Inferior parietal cortex (tissue), 1 donor: ENCODE data around the gene CCNY.
"Not testable (repeated sequence)": the region's sequence is repeated elsewhere in the genome, so short reads cannot be mapped to it uniquely, and the experiment has no call there.

ENCODE experiments used
- DNase-seq: peaks from one replicate; pipeline ENCODE4 v3.0.0-alpha.2; 2016; ENCODE audit errors: extremely low spot score

The CCNY gene

DNA sequence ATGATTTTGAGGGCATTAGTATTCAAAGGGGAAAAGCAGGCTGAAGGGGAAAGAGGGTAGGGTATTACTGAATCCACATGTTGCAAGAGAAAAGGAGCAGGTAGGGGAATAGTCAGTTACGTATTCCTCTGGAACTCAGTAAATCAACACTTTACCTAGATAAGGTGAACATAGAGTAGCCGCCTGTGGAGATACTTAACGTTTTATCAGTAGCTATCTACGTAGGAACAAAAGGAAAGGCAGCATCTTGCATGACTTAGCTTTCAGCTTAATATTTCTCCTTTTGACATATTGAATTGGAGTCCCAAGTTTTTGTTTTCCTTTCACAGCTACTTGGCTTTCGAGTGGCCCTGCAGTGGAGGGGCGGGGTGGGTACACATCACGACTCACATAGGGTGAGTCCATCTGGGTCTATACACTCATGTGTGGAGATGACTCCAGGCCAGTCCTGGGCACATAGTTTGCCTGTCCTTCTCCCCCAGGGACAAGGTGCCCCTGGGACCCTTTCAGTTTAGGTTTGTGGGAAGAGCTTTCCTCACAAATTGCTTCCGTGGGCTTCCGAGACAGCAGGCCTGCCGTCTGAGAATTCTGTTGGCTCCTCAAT, 48.1 kb downstream of the CCNY start:
- DNase-seq = no peak

DNA sequence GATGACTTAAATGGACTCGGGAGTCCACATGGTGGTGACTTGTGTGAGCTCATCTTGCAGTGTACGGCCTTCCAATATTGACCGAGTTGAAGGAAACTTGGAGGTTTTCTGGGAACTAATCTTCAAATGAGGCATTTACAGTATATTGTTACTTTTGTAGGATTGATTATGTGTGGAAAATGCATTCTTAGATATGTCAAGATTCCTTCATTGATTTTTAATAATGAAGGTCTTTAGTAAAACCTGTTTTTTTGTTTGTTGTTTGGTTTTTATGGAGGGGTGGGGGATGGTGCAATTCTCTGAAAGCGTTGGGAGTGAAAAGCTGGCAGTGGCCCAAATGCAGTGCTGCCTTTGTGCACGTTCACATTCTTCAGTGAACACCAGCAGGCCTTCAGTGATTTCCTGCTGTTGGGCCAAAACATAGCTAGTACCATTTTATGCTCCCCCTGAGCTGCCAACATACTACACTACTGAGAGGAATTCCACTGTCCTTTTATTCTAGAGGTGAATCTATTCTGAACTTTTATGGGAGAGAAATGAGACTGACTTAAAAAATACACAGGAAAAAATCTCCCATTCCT, 50.4 kb downstream of the CCNY start:
- DNase-seq = no peak

DNA sequence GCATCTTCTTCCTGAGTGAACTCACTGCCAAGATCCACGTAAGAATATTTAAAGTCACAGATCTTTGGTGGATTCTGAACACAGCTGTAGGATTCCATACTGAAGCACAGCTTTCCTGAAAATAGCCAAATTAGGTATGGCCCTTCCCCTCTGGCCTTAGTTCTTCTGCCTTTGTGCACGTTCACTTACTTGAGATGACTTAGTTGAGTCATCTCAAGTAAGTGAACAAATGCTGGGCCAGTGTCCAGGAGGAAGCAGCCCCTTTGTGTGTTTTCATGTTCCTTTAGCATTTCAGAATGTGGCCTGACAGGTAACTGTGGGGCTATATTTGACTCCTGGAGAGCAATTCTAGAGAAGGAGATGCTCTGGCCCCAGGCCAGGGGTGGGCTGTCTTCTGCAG, 51.5 kb downstream of the CCNY start:
- DNase-seq = no peak

DNA sequence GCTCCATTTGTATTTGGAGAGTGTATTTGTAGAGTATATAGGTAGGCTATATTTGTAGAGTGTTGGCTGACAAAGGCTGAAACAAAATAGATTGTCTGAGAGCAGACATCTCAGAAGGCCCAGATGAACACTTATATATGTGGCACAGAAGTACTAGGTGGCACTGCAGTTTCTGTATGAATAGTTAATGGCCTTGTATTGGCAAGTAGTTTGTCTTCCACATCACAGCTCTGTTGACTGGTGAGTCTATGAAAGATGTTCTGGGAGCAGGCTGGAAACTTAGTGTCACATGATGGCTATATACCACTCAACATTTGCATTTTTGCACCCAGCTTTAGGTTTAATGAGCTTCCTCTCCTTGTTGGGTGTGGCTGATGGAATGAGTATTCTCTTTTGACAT, 51.9 kb downstream of the CCNY start:
- no peak for DNase-seq

DNA sequence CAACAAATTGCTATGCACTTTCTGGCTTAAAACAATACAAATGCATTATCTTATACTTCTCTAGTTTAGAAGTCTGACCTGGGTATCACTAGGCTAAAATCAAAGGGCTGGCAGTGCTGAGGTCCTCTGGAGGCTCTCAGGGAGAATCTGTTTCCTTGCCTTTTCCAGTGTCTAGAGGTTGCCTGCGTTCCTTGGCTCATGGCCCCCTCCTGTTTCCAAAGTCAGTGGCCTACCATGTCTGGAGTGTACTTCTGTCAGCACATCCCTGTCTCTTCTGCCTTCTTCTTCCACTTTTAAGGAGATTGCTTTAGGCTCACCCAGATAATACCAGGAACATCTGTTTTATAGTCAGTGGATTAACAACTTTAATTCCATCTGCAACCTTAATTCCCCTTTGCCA, 52.4 kb downstream of the CCNY start:
- no peak for DNase-seq

DNA sequence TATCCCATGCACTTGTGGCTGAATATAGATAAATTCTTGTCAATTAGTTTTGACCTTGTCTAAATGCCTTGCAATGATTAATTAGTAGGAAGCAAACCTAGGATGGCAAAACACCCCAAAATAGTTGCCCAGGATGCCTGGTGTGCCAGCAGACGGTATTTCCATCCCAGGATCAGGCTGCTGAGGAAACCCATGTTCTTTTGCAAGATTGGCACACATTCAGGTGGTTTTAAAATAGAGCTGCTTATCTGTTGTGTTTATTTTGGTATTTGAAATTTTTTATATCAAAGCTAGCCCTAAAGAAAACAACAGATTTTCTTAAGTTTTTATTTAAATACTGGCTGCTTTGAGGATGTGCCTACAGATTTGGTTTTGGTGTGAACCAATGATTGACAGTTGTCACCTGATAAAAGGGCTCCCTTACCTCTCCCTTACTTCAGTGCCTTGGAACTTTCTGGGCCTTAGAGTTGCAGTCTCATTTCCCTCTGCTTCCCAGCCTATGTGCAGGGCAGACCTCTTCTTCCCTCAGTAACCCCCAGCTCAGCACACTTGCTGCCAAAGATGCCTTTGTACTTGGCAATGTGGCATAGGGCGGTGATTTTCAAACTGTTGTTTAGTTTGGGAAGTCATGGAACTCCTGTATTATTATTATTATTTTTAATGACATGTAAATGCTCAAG, 54.0 kb downstream of the CCNY start:
- no peak for DNase-seq

DNA sequence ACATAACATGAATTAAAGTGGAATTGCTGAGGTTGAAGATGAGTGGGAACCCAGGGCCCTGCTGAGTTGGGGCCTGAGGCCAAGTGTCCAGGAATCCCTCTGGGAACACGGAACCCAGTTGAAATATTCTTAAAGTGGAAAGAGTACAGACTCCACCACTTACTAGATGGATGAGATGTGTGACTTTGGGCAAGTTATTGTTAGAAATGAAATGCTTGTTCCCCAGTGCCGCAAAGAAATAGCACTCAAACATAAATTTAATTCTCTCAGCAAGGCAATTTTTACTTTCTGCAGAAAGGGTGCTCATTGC, 54.5 kb downstream of the CCNY start:
- DNase-seq = no peak

DNA sequence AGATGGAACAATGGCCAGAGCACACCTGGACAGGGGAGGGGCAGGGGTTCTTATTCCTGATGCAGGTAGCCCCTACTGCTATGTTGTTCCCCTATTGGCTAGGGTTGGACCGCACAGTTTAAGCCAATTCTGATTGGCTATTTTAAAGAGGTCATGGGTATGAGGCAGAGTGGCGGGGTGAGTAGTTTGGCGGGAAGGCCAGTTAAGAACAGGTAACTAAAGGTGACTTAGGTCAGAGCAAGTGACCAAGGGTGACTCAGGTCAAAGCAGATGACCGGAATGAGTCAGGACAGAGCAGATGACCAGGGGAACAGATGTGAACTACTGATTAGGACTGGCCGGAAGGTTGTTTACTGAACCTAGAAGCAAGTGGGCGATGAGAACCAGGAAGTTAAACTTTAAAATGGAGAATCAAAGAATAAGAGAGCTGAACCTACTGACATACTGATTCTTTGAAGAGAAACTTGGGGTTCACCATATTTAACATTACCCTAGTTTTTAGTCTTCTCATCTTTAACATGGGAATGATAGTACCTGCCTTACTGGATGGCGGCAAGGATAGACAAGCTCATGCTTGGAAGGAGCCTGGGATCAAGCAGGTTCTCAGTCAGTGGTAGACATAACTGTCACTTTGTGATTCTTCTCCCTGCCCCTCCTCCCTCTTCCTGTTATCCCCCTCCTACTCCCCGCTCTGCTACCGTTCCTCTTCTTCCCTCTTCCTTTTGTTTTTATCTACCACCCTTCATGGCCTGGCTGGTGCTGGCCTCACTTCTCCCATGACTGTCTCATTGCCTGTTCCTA, 55.0 kb downstream of the CCNY start:
- DNase-seq = no peak

DNA sequence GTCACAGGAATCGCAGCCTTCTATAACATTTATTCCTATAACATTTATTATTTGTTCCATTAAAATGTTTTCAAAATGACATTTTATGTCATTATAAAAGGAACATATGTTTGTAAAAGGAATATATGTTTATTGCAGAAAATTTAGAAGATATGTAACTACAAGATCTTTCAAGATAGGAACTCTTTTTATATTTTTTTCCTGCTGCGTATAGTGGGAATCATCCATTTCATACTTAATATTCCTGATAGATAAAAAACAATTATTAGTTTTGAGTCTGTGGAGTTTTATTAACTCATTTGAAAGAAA, 55.6 kb downstream of the CCNY start:
- no peak for DNase-seq

DNA sequence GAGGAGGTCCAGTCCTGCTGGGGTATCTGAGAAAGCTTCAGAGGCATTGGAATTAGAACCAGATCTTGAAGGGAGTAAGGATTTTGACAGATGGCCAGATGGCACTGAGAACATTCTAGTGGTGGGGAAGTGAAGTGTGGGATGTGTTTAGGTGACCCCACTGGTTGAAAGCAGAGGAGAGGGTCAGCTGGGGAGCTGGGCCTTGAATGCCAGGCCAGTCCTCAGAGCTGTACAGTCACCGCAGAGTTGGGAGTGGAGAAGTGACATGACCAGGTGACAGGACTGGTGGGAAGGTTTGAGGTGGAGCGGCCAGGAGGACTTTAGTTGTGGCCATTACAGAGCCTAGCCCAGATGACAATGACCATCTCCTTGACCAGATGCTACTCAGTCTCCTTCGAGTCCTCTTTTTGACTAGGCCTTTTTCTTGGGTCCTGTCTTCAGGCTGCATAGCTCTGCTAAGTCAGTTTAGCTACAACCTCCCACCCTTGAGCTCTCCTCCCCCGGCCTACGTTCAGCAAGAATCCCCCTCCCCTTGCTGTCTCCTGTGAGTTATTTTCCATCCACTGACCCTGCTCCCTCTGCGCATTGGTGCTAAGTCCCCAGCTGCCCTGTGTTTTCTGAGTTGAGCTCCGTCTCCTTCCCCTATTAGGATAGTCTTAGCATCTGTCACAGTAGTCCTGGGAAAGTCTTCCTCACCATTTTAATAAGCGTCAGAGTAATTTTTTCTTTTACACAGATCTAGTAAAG, 56.3 kb downstream of the CCNY start:
- no peak for DNase-seq

DNA sequence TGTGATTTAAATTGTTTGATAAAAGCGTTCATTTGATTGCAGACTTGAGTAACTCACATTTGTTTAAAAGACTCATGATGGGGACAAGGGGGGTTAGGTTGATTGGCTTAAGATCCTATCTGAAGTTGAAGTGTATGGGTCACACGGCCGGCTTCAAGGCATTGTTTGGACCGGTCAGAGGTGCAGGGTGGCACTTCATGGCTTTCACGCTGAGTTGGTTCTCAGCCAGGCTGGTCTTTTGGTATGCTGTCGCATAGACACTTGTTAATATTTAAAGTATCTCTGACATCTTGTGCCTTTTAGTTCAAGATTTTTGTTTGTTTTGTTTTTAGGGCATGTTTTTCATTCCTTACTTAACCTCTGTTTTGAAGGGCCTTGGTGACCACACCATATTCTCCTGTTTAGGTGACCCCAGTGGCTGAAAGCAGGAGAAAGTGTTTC, 58.1 kb downstream of the CCNY start:
- no peak for DNase-seq

DNA sequence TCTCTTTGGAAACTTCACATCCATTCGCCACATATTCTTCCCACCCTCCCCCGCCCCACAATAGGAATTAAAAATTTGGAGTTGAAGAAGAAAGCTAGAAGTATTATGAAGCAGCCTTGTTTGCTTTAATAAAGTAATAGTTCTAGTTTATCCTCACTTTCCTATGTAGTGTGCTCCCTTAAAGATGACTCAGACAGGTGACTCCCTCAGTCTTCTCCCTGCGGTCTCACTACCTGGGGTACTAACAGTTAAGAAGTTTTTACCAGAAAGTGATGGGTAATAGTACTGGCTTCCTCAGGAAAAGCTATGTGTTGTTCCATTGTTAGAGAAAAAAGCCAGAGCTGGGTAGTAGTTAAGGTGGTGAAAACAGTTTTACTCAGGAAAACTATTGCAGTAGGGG, 58.6 kb downstream of the CCNY start:
- no peak for DNase-seq

DNA sequence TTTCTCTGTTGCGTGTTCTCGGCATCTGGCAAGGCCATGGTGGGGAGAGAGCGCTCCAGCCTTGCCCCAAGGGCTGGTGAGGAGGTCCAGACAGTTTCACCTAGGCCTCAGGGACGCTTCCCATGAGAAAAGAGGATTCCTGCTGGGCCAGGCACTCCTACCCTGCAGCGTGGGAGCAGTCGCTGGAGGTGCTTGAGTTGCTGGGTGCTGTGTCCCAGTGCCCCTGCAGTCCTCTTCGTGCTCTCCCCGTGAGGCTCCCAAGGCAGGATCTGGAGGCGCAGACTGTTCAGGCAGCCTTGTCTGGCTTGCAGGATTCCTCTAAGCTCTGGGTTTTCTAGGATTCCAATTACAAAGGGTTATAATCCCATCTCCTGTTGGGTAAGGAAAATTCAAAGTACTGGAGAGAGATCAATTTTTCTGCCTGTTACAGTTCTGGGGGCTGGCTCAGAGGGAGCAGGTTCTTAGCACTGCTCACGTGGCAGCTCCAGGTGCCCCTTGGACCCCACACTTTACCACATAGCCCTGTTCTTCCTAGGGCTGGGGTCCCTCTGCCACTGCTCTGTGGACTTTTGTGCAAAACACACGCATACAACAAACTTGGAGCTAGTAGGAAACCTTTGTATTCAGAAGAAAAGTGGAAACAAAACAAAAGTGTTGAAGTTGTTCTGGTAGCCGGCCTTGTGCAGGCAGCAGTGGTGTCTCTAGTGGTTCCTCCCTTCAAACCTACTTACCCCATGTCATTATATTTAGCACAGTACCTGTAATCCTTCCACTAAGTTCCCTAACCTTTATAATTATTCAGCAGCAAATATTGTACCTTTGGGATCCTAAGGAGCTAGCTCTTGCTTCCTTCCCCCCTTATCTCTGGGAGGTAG, 60.5 kb downstream of the CCNY start:
- DNase-seq = no peak

DNA sequence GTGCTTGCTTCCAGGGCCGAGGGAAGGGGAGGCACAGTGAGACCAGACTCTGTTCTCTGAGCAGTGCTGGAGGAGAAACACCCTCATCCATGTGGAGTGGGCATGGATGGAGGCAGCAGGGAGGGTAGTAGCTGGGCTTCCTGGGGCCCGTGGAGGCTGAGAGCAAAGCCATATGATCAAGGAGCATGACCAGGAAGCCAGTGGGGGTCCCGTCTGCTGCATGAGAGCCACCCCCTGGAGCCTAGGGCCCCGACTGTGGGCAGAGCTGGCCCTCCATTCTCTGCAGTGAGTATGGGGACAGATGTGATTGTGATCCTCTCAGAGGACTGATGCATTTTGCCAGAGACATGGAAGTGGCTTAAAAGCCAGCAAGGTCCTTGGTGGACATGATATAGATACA, 61.6 kb downstream of the CCNY start:
- no peak for DNase-seq

DNA sequence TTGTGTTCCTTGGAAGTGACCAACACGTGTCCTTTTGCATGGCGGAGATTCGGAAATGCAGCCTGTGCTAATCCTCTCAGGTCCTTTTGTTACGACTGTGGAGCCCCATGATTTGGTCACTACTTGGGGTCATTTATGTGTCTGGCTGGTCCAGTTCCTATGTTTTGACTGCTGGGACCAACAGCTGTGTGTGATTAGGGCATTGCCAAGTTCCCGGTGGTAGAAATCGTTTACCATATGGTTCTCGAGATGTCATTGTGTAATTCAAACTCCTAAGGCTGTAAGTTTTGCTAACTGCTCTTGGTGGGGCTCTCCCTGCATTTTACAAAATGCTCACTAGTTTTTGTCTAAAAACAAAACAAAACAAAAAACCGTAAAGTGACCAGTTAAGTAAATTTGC, 62.0 kb downstream of the CCNY start:
- DNase-seq = no peak

DNA sequence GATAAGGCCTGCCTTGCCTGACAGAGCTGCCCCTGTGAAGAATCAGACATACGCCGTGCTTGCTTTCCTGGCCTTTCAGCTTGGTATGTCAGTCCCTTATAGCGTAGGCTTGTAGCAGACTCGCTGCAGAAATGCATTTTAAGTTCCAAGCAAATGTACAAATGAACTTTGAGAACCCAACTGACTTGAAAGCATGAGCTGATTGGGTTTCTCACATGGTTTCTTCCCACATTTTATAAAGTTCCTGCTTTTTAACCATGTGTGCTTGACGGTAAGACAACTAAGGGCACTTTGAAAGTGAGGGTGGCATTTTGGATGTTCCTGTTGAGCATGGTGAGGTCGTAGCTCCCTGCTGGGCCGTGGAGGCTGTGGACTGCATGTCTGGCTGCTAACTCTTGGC, 62.6 kb downstream of the CCNY start:
- no peak for DNase-seq

DNA sequence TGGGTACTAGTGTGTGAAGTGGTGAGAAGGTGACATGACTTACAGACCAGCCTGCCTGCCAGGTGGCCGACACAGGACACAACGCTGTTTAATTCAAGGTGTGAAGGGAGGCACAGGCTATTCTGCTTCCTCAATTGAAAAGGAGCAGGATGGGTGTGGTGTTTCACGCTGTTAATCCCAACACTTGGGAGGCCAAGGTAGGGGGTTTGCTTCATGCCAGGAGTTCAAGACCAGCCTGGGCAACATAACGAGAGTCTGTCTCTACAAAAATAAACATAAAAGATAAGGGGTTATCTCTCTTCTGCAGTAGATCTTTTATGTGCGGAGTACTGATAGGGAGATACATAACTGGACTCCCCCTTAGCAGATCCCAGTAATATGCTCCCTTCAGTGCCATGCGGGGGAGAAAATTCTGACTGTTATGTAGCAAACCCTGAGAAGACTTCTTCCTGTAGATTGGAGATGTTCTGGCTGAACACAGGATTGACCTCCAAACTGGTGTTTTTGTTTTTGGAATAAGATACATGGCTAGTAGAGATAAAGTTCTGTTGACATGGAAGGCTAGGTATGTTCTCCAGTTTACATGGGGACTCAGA, 63.2 kb downstream of the CCNY start:
- no peak for DNase-seq

DNA sequence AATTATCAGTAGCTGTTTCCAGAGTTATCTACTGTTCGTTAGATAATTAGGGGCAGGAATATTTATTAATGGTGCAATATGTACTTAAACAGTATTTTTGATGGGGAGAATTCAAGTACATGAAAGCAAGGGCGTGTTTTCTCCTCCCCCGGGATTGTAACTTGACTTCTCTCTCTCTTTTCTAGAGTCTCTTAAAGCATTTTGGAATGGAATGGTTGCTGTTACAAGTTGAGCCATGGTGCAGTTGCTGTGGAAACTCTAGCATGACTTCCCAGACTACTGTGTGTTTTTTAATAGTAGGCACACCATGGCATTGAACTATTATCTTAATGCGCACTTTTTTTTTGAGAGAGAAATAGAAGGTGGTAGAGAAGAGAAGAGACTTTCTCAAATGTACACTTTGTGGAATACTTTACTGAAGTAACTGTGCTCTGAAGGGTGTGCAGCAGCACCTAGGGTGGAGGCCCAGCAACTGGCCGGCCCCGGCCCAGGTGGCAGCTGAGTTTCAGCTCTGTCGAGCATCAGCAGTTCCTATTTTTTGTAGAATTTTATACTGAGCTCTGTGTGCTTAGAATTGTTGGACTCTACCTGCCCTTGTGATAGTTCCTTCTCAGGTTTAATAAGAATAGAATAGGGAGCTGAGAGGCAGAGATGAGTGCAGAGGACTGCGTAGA, 64.4 kb downstream of the CCNY start:
- no peak for DNase-seq

DNA sequence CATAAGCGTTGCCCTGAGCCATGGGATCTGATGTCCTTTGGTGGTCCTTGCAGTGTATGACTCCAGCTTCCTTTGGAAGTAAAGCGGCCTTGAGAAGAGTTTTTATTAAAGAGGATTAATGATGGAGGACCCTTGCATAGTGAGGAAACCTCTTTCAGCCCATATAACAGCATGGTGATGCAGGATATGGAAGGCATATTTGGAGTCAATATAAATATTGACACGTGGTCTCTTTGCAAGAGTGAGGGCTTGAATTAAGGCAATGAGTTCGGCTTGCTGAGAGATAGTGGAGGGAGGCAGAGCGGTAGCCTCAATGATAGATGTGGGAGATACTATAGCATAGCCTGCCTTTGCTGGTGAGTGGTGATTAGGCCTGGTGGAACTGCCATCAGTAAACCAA, 67.2 kb downstream of the CCNY start:
- not testable (repeated sequence) for DNase-seq

DNA sequence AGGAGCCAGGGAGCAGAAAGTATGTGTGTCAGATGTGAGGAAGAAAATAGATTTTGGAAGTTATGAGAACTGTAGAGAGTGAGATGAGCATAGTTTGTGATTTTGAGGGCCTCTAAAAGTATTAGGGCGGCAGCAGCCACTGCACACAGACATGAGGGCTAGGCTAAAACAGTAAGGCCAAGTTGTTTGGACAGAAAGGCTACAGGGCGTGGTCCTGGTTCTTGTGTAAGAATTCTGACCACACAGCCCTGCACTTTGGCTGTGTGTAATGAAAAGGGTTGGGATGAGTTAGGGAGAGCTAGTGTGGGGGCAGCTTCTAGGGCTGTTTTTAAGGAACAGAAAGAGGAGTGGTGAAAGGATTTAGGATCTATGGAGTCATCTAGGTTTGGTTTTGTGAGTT, 67.8 kb downstream of the CCNY start:
- not testable (repeated sequence) for DNase-seq
